Endodermal cell (in vitro differentiated cells): ENCODE data around the gene LRP2. TPM values are rescaled to one million over a fixed set of nuclear protein-coding genes. Genes with fewer than 3 reads are reported as not detected.

Experiments used
- DNase-seq: peaks from one replicate; pipeline ENCODE4 v3.0.0-alpha.2; 2017
- H3K27ac ChIP-seq: 2 replicates; pipeline ENCODE4 v1.5.1; 2013; ENCODE audit warnings: mild to moderate bottlenecking, low read depth, low read length, moderate library complexity
- H3K27me3 ChIP-seq: 2 replicates; pipeline ENCODE4 v1.6.1; 2013; ENCODE audit warnings: mild to moderate bottlenecking, low read length, moderate library complexity; ENCODE audit not compliant: insufficient read depth, control insufficient read depth, poor library complexity, severe bottlenecking
- H3K36me3 ChIP-seq: 2 replicates; pipeline ENCODE4 v1.7.0; 2013; ENCODE audit warnings: mild to moderate bottlenecking, low read length, moderate library complexity; ENCODE audit not compliant: control insufficient read depth, insufficient read depth
- H3K4me1 ChIP-seq: one replicate; pipeline ENCODE4 v1.7.0; 2013; ENCODE audit warnings: low read length; ENCODE audit not compliant: control insufficient read depth, insufficient read depth
- H3K4me3 ChIP-seq: 2 replicates; pipeline ENCODE4 v1.5.1; 2013; ENCODE audit warnings: mild to moderate bottlenecking, low read length, moderate library complexity
- H3K9ac ChIP-seq: 2 replicates; pipeline ENCODE4 v1.6.1; 2013; ENCODE audit warnings: mild to moderate bottlenecking, low read length, moderate library complexity; ENCODE audit not compliant: poor library complexity, severe bottlenecking; ENCODE audit errors: extremely low read depth
- H3K9me3 ChIP-seq: 2 replicates; pipeline ENCODE4 v1.6.1; 2013; ENCODE audit warnings: mild to moderate bottlenecking, low read length, moderate library complexity; ENCODE audit not compliant: control insufficient read depth
- H3K27ac Mint-ChIP-seq: 2 replicates; pipeline ENCODE4 v1.8.0; 2020; ENCODE audit warnings: mixed read lengths
- H3K27me3 Mint-ChIP-seq: 2 replicates; pipeline ENCODE4 v1.8.0; 2021; ENCODE audit warnings: mild to moderate bottlenecking, mixed read lengths; ENCODE audit not compliant: insufficient read depth
- H3K36me3 Mint-ChIP-seq: 2 replicates; pipeline ENCODE4 v1.8.0; 2020; ENCODE audit warnings: low read depth, mixed read lengths
- H3K4me1 Mint-ChIP-seq: 2 replicates; pipeline ENCODE4 v1.8.0; 2020; ENCODE audit warnings: mixed read lengths
- H3K4me3 Mint-ChIP-seq: 2 replicates; pipeline ENCODE4 v1.8.0; 2020; ENCODE audit warnings: mild to moderate bottlenecking, moderate library complexity, mixed read lengths
- H3K9me3 Mint-ChIP-seq: 2 replicates; pipeline ENCODE4 v1.8.0; 2020; ENCODE audit warnings: mild to moderate bottlenecking, mixed read lengths
- WGBS, 2 experiments: methylation state at CpG; one replicate each; pipeline versions ENCODE4 v1.1.5 to v1.1.7; 2013; ENCODE audit warnings: missing lambda C conversion rate in 2 of 2, mixed read lengths in 1 of 2; ENCODE audit not compliant: insufficient coverage in 1 of 2, insufficient read length in 1 of 2; 5-methylcytosine and 5-hydroxymethylcytosine counted together
- total RNA-seq, 2 donors: library from RNA; stranded (reverse); fragmentation: NEBNext Ultra II Directional in 1 of 2; extraction: Animal tissue kit (Norgen Biotek cat#: 25700) in 1 of 2; gene quantifications; 2 replicates in 1 of 2; 3 replicates in 1 of 2; pipeline ENCODE4 v1.2.1, GENCODE V29; 2021
- TF ChIP-seq, protein P1 (sequence below): fragments of 200-600 bp; sonication (generic); conservative IDR thresholded peaks from 2 replicates; pipeline ENCODE4 v1.5.0; 2021; ENCODE audit warnings: antibody characterized with exemption, mild to moderate bottlenecking

LRP2 gene
- total RNA-seq, 2 donors from 2014 or later, result 2.2 to 3.5 TPM

DNA sequence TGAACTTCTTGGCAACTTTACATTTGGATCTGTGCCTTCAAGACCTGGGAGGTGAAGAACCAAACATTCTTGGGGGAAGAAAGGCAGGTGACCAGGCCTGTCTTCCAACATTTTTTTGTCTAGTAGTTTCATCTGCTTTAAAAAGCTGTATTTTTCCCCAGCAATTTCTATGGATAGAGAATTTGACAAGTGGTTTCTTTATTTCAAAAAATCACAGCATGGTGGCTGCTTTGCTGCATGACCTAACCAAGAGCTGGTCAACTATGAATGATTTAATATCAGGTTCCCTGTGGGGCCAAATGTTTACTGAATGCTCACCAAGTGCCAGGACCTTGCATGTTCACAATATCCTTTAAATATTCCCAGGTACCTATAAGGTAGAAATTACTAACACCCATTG lies 19.1 kb downstream of the LRP2 start:
- H3K27me3 ChIP-seq, result no peaks in the 10 kb centered on the region
- no peaks in the 10 kb centered on the region for H3K36me3 ChIP-seq
- peaks cover 7% of the 10 kb centered on the region for H3K4me1 ChIP-seq
- H3K9me3 Mint-ChIP-seq, result no peaks in the 10 kb centered on the region
- H3K4me1 Mint-ChIP-seq, result peaks cover 28% of the 10 kb centered on the region
- H3K4me3 ChIP-seq, result no peak overlapping the region
- no peak overlapping the region for H3K27ac ChIP-seq
- peaks cover 11% of the 10 kb centered on the region for H3K27me3 Mint-ChIP-seq
- no peaks in the 10 kb centered on the region for H3K36me3 Mint-ChIP-seq
- H3K4me3 Mint-ChIP-seq, result no peak overlapping the region
- DNase-seq, result no peak
- no peak overlapping the region for H3K27ac Mint-ChIP-seq
- no peak overlapping the region for H3K9ac ChIP-seq
- TF ChIP-seq, protein P1, sequence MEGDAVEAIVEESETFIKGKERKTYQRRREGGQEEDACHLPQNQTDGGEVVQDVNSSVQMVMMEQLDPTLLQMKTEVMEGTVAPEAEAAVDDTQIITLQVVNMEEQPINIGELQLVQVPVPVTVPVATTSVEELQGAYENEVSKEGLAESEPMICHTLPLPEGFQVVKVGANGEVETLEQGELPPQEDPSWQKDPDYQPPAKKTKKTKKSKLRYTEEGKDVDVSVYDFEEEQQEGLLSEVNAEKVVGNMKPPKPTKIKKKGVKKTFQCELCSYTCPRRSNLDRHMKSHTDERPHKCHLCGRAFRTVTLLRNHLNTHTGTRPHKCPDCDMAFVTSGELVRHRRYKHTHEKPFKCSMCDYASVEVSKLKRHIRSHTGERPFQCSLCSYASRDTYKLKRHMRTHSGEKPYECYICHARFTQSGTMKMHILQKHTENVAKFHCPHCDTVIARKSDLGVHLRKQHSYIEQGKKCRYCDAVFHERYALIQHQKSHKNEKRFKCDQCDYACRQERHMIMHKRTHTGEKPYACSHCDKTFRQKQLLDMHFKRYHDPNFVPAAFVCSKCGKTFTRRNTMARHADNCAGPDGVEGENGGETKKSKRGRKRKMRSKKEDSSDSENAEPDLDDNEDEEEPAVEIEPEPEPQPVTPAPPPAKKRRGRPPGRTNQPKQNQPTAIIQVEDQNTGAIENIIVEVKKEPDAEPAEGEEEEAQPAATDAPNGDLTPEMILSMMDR, result no peak
- no peaks in the 10 kb centered on the region for H3K9me3 ChIP-seq

DNA sequence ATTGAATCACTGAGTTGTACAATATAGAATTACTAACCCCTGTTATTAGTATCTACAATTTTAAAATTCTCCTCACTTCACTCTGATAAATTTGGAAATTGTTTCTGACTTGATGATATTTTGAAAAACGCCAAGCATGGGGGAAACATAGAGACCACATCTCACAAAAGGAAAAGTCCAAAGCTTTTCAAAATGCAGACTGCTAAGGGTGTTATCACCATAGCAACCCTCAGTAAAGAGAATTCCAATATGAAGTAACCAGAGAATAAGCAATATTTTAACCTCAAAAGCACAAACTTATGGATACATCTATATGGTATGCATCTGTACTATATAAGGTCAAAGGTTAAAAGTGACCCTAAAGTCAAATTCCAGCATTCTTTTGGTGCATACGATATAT lies 22.7 kb downstream of the LRP2 start:
- H3K9ac ChIP-seq, result no peak overlapping the region
- H3K27me3 ChIP-seq, result no peaks in the 10 kb centered on the region
- H3K4me1 ChIP-seq, result no peaks in the 10 kb centered on the region
- no peak overlapping the region for H3K27ac ChIP-seq
- H3K9me3 ChIP-seq, result no peaks in the 10 kb centered on the region
- H3K4me3 Mint-ChIP-seq, result no peak overlapping the region
- no peak overlapping the region for H3K4me3 ChIP-seq
- peaks cover 29% of the 10 kb centered on the region for H3K27me3 Mint-ChIP-seq
- H3K4me1 Mint-ChIP-seq, result peaks cover 14% of the 10 kb centered on the region
- H3K27ac Mint-ChIP-seq, result no peak overlapping the region
- no peaks in the 10 kb centered on the region for H3K36me3 ChIP-seq
- H3K9me3 Mint-ChIP-seq, result no peaks in the 10 kb centered on the region
- TF ChIP-seq, protein P1, result no peak
- WGBS, 2 experiments, result 92 to 100% methylated on average over 1 to 2 of the region's 2 CpGs
- no peak for DNase-seq
- H3K36me3 Mint-ChIP-seq, result no peaks in the 10 kb centered on the region

DNA sequence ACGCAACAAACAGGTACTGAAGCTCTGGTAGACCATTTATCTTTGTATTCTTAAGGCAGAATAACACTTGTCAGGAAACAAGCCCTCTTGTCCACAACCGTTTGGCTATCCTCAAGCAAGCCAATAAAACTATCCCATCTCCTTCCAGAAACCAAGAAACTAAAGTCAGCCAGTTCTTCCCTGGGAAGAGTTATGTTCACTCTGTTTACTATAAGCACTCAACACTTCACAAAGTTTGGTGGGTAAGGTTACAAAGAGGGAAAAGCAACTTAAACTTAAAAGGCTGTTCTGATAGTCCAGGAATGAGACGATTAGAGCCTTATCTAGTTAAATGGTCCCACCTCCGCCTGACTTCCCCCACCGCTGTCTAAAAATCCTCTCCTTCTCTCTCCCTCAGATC lies 25.6 kb downstream of the LRP2 start:
- peaks cover 8% of the 10 kb centered on the region for H3K4me1 Mint-ChIP-seq
- Histone ChIP-seq H3K4me3 (no peak overlapping the region), H3K9me3 (no peaks in the 10 kb centered on the region), H3K36me3 (no peaks in the 10 kb centered on the region), H3K27me3 (no peaks in the 10 kb centered on the region), H3K9ac (no peak overlapping the region), H3K4me1 (peaks cover 9% of the 10 kb centered on the region), H3K27ac (no peak overlapping the region)
- no peaks in the 10 kb centered on the region for H3K36me3 Mint-ChIP-seq
- H3K27me3 Mint-ChIP-seq, result peaks cover 19% of the 10 kb centered on the region
- no peaks in the 10 kb centered on the region for H3K9me3 Mint-ChIP-seq
- 95 to 97% methylated on average over 4 to 5 of the region's 5 CpGs for WGBS, 2 experiments
- H3K4me3 Mint-ChIP-seq, result no peak overlapping the region
- no peak overlapping the region for H3K27ac Mint-ChIP-seq
- TF ChIP-seq, protein P1, result no peak
- DNase-seq, result no peak
